ENCODE data around the gene FAM210B.

The FAM210B gene

GRCh38 chr20:56350842-56351241, 7.9 kb upstream of the FAM210B start:
- TF ChIP-seq CEBPB (IDR thresholded peaks at IDR 0.05) (no peak), ZBTB7A (IDR thresholded peaks at IDR 0.05; ENCODE audit: low read depth) (no peak), CREB1 (IDR thresholded peaks at IDR 0.05; ENCODE audit: low read depth) (no peak), RAD21 (IDR thresholded peaks at IDR 0.05; ENCODE audit: low read depth) (no peak), YY1 (IDR thresholded peaks at IDR 0.05; ENCODE audit: low read depth) (no peak), NFIC (IDR thresholded peaks at IDR 0.05) (no peak), MAX (IDR thresholded peaks at IDR 0.05) (no peak), FOXM1 (IDR thresholded peaks at IDR 0.05; ENCODE audit: borderline replicate concordance, low read depth) (no peak), EGR1 (IDR thresholded peaks at IDR 0.05) (no peak), TEAD4 (IDR thresholded peaks at IDR 0.05) (no peak), TCF12 (IDR thresholded peaks at IDR 0.05; ENCODE audit: low read depth) (no peak), TAF1 (IDR thresholded peaks at IDR 0.05; ENCODE audit: low read depth) (no peak), EP300 (IDR thresholded peaks at IDR 0.05; ENCODE audit: borderline replicate concordance) (no peak)

GRCh38 chr20:56352345-56353055, 6.3 kb upstream of the FAM210B start:
- TF ChIP-seq NFIC (IDR thresholded peaks at IDR 0.05) (no peak), EP300 (IDR thresholded peaks at IDR 0.05; ENCODE audit: borderline replicate concordance) (no peak), FOXM1 (IDR thresholded peaks at IDR 0.05; ENCODE audit: borderline replicate concordance, low read depth) (no peak), REST (IDR thresholded peaks at IDR 0.05; ENCODE audit: low read depth) (no peak), EGR1 (IDR thresholded peaks at IDR 0.05) (no peak), USF1 (IDR thresholded peaks at IDR 0.05) (no peak), MAX (IDR thresholded peaks at IDR 0.05) (no peak), TAF1 (IDR thresholded peaks at IDR 0.05; ENCODE audit: low read depth) (no peak), YY1 (IDR thresholded peaks at IDR 0.05; ENCODE audit: low read depth) (no peak), CEBPB (IDR thresholded peaks at IDR 0.05) (no peak), RAD21 (IDR thresholded peaks at IDR 0.05; ENCODE audit: low read depth) (no peak), CREB1 (IDR thresholded peaks at IDR 0.05; ENCODE audit: low read depth) (no peak), TCF12 (IDR thresholded peaks at IDR 0.05; ENCODE audit: low read depth) (no peak), ZBTB7A (IDR thresholded peaks at IDR 0.05; ENCODE audit: low read depth) (no peak), TEAD4 (IDR thresholded peaks at IDR 0.05) (no peak)

- TF ChIP-seq EP300 (IDR thresholded peaks at IDR 0.05; ENCODE audit: borderline replicate concordance) (no peak), TCF12 (IDR thresholded peaks at IDR 0.05; ENCODE audit: low read depth) (no peak), YY1 (IDR thresholded peaks at IDR 0.05; ENCODE audit: low read depth) (no peak), REST (IDR thresholded peaks at IDR 0.05; ENCODE audit: low read depth) (no peak), TEAD4 (IDR thresholded peaks at IDR 0.05) (no peak), ZBTB7A (IDR thresholded peaks at IDR 0.05; ENCODE audit: low read depth) (no peak), MAX (IDR thresholded peaks at IDR 0.05) (no peak), FOXM1 (IDR thresholded peaks at IDR 0.05; ENCODE audit: borderline replicate concordance, low read depth) (no peak), CREB1 (IDR thresholded peaks at IDR 0.05; ENCODE audit: low read depth) (no peak), RAD21 (IDR thresholded peaks at IDR 0.05; ENCODE audit: low read depth) (no peak), CEBPB (IDR thresholded peaks at IDR 0.05) (no peak), EGR1 (IDR thresholded peaks at IDR 0.05) (no peak), TAF1 (IDR thresholded peaks at IDR 0.05; ENCODE audit: low read depth) (no peak), NFIC (IDR thresholded peaks at IDR 0.05) (no peak)
Measured at GRCh38 chr20:56353356-56353755, 5.4 kb upstream of the FAM210B start.

- TF ChIP-seq YY1 (IDR thresholded peaks at IDR 0.05; ENCODE audit: low read depth), result no peak
- TF ChIP-seq TAF1 (IDR thresholded peaks at IDR 0.05; ENCODE audit: low read depth), result no peak
- no peak for TF ChIP-seq RAD21 (IDR thresholded peaks at IDR 0.05; ENCODE audit: low read depth)
- no peak for TF ChIP-seq TCF12 (IDR thresholded peaks at IDR 0.05; ENCODE audit: low read depth)
- TF ChIP-seq EGR1 (IDR thresholded peaks at IDR 0.05), result no peak
- no peak for TF ChIP-seq ZBTB7A (IDR thresholded peaks at IDR 0.05; ENCODE audit: low read depth)
- TF ChIP-seq REST (IDR thresholded peaks at IDR 0.05; ENCODE audit: low read depth), result no peak
- no peak for TF ChIP-seq USF1 (IDR thresholded peaks at IDR 0.05)
Measured at GRCh38 chr20:56358070-56358469, 704 bp upstream of the FAM210B start.

Data from Ishikawa (cell line).